Germinal center (tissue), 1 donor: ENCODE data around the gene P3H2.
A peak's percentile ranks its signal among the peaks of the same experiment; 100 is the strongest.
"Not testable (repeated sequence)": the region's sequence is repeated elsewhere in the genome, so short reads cannot be mapped to it uniquely, and the experiment has no call there.

Experiments
- DNase-seq: peaks from one replicate; pipeline ENCODE4 v3.0.0; 2012; ENCODE audit warnings: mixed read lengths, low spot score

P3H2 gene

GRCh38 chr3:189982321-189982945 is 138.3 kb downstream of the P3H2 start:
- DNase-seq: no peak

DNA sequence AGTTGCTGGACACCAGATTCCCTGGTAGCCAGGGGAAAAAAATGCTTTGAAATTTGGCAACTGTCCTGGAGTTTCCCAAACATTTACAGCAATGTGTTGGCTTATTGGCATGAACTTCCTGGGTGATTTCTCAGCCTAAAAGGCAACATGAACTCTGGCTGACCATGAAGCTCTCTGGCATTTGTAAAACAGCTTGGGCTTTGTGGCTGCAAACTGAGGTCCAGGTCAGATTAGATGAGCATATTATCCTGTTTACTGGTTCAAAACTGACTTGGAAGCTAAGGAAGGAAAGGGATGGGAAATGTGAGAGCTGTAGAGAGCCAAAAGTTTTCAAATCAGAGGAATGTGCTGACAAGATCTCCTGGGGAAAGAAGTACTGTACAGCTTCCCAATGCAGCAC is 139.0 kb downstream of the P3H2 start:
- DNase-seq: no peak

DNA sequence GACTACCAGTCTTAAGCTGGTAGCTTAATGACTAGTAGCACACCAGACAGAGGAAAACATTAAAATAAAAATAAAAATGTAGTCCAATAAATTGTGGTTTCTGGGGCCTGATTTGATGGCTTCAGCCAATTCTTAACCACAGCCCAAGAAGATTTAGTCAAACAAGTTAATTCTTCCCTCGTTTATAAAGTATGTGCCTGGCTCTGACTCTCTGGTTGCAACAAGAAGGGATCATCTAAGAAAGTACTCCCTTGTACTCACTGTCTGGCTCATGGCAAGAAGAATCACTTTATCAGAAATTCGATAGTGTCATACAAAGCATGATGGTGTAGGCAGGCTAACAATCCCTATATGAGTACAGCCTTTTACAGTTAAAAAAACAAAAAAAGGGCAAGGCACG is 141.9 kb downstream of the P3H2 start:
- DNase-seq: no peak

DNA sequence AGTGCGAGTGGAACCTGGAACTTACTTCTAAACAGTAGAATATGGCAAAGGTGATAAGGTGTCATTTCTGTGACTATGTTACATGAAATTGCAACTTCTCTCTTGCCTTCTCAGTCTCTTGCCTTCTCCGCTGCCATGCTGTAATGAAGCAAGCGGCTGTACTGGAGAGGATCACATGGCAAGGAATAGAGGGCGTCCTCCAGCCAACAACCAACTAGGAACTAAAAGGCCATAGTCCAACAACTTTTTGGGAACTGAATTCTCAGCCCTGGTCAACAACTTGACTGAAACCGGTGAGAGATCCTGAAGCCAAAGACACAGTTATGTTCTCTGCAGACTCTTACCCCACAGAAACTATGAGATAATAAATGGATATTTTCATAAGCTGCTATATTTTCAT is 143.5 kb downstream of the P3H2 start:
- no peak for DNase-seq

GRCh38 chr3:189975391-189975990 is 145.2 kb downstream of the P3H2 start:
- DNase-seq: no peak

DNA sequence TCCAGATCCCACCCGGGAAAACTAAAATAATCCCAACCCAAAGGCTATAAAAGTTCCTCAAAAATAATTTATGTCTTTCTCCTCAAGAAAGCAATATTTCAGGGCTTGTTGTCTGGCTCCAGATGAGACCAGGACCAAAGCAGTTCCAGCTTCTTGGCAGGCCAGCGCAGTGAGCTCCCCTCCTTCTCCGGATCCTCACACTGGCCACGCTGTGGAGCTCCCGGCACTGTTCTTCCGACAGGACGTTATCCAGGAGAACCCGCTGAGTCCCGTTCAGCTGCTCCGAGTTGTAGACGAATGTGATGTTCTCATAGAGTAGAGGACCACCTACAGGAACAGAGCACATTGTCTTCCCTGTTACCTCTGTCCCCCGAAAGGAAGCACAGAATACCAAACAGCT is 146.3 kb downstream of the P3H2 start:
- DNase-seq: no peak

DNA sequence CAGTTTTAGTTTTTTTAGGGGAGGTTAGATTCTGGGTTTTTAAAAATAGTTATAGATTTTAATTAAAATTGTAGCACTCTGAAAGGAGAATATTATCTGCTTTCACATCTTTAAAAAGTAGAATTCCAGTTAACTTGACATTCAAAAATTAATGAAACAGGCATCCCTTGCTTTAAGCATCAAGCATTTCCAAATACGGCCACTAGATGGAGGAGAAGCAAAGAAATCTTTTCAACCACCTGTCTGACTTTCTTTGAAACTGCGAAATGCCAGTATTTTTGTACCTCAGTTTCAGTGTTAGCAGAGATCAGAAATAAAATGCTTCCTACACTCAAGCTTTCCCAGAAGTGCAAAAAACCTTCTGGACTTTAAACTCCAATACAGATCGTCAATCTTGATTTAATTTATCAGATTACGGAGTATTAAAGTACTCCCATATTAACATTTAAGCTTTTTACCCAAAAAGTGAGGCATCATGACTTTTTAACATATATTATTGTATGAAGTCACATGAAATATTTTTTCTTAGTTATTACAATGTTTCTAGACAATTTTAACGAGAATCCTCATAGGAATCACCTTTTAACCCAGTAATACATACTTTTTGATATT is 153.3 kb downstream of the P3H2 start:
- peak; percentile 26 for DNase-seq

DNA sequence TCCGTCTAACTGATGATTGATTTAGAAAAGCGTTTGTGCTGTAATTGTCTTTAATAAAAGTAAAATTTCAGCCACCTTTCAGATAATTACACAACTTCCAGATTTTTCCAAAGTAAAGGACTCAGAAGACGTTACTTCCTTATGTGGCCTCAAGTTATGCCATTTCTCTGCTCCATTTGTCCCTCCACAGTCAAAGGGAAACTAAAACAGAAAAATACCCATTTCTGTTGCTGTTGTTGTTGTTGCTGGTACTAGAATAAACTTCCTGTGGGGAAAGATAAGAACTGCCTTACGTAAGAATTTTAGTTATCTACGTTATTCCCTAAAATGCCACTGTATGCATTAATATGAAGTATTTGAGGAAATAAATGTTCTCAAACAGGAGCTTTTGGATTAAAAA is 153.9 kb downstream of the P3H2 start:
- no peak for DNase-seq

GRCh38 chr3:189964623-189965332 is 155.9 kb downstream of the P3H2 start:
- DNase-seq: no peak

DNA sequence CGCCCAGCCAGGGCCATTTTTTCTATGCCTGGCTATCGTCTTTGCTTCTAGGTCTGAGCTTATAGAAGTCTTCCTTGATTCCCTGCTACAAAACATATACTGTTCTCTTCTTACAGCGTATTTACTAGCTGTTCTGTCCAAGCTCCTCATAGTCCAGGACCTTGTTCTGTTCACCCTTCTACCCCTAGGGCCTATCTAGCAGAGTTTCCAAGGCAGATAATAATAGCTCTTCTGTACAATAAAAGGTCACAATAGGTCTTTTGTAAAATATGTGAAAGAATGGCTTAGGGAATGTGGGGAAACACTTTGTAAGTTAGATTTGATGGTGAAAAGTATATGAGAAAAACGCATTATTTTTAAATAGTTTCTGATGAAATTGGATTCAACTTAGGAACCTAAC is 158.2 kb downstream of the P3H2 start:
- DNase-seq: no peak

DNA sequence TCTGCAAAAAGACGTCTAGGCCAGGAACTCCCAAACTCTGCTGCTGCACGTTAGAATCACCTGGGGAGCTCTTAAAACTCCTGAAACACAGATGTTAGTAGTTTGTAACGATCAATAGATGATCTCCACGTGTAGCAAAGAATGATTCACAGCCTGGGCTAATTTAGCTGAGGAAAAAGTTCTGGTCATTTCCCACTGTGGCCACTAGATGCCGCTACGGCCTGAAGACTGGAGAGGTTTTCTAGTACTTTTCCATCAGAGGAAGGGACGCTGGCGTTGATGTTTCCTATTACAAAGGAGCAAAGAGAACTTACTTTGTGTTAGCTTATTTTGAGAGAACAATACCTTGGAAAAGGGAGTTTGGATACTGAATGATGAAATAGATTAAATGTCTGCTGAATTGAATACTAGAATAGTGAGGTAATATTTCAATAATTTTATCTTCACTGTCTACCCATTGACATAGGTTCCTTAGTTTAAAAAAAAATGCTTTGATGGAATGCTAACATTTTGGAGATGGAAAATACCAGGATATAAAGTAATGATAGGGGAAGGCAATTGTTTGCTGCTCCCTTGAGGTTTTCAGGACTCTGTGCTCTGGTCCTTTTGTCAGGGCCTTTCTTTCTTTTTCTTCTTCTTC is 159.1 kb downstream of the P3H2 start:
- peak; percentile 63 for DNase-seq

GRCh38 chr3:189961086-189961485 is 159.6 kb downstream of the P3H2 start:
- not testable (repeated sequence) for DNase-seq

GRCh38 chr3:189954733-189955665 is 165.7 kb downstream of the P3H2 start:
- DNase-seq: no peak

DNA sequence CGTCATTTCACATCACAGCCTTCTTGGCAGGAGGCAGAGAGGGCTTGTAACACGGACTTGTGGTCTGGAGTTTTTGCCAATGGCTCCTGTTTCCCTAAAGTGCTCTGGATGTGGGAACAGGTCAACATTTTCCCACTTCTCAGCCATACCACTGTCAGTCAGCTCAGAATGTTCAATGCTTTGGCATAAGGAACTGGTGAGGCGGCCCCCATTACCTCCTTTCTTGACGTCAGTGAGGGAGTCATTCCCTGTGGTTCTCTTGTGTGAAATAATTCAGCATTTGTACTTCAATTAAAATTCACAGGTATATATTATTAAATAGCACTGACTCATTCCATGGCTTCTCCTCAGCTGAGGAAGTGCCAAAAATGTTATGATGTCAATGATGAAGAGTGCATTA is 167.1 kb downstream of the P3H2 start:
- DNase-seq: no peak

DNA sequence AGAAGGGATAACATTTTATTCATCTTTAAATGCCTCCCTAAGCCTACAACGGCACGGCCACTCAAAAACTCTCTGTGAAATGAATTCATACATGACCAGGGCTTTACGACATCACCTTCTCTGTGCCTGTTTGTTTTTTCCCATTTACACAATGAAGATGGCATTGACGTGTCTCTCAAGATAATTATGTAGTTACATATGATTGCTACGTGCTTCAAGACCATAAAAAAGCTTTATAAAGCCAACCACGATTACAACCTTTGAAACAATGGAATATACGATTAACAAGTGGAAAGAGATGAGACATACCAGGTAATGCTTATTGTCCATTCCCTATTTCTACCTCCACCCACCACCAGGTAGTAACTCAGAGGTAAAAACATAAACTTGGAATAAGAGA is 168.4 kb downstream of the P3H2 start:
- DNase-seq: no peak

- DNase-seq: no peak
Measured at GRCh38 chr3:189950258-189950657, 170.4 kb downstream of the P3H2 start.

DNA sequence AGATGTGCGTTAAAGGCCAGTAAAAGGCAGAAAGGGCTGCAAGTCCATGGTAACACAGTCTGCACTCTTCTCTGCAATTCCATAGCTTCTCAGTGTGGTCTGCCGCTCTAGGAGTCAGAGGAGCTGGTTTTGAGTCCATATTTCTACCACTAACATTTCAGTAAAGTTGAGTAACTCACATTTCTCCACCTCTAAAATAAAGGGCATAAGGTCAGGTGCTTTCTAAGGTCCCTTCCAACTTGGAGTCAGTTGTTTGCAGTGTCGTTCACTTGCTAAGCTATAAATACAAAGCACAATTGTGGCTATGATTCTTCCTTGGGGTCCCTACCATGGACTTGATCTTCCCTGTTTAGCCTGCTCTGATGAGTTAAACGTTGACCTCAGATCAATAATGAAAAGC is 171.1 kb downstream of the P3H2 start:
- no peak for DNase-seq

DNA sequence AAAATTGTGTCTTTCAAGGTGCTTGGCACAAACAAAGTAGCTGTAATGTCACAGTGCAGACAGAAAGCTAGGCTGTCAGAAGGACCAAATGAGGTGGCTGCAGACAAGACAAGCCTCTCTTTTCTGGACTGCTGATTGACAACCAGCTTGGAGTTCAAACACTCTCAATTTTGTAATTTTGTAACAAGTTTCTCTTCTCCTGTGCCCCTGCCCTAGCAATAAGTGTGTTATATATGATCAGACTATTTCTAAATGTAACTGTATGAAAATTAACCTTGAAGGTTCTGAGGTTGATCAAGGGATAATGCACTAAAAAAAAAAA is 172.0 kb downstream of the P3H2 start:
- no peak for DNase-seq

GRCh38 chr3:189947948-189948723 is 172.6 kb downstream of the P3H2 start:
- DNase-seq: no peak

DNA sequence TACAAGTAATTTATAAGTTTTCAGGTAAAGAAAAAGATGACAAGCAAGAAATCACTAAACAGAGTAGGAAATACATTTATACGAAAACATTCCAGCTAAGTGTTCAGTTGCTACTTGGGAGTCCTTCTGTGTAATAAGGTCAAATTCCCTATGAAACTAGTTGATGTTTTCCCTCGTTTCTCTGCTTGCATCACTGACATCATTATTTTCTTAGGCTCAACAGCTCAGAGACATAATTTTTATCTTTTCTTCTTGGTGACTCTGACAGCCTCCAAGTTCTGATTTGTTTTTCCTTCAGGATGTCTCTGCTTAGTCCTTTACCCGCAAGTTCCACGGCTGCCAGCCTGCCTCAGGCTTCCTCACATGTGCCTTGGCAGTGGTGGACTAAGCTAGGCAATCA is 173.6 kb downstream of the P3H2 start:
- DNase-seq: no peak
